Nephron (organoid): ENCODE measurements around the gene SMPD3.

Experiments
- H3K27ac Mint-ChIP-seq, 3 experiments: 2 replicates each; pipeline ENCODE4 v1.8.0; 2020; ENCODE audit warnings: mixed read lengths in 3 of 3, mild to moderate bottlenecking in 2 of 3, moderate library complexity in 1 of 3
- H3K27me3 Mint-ChIP-seq: 2 replicates; pipeline ENCODE4 v1.8.0; 2021; ENCODE audit warnings: low read depth, mild to moderate bottlenecking, moderate library complexity, mixed read lengths
- H3K36me3 Mint-ChIP-seq: 2 replicates; pipeline ENCODE4 v1.8.0; 2020; ENCODE audit warnings: low read depth, mixed read lengths
- H3K4me1 Mint-ChIP-seq: 2 replicates; pipeline ENCODE4 v1.8.0; 2020; ENCODE audit warnings: mixed read lengths
- H3K4me3 Mint-ChIP-seq, 3 experiments: 2 replicates each; pipeline ENCODE4 v1.8.0; 2020; ENCODE audit warnings: mild to moderate bottlenecking in 3 of 3, mixed read lengths in 3 of 3, moderate library complexity in 2 of 3
- H3K9me3 Mint-ChIP-seq: 2 replicates; pipeline ENCODE4 v1.8.0; 2020; ENCODE audit warnings: mixed read lengths
- TF ChIP-seq, protein P1 (sequence below), 3 experiments: fragments of 200-600 bp; sonication (generic); IDR thresholded peaks; one replicate each; pipeline ENCODE4 v1.5.0; 2021; ENCODE audit warnings: antibody characterized with exemption in 3 of 3; ENCODE audit not compliant: unreplicated experiment in 3 of 3

The SMPD3 gene

DNA sequence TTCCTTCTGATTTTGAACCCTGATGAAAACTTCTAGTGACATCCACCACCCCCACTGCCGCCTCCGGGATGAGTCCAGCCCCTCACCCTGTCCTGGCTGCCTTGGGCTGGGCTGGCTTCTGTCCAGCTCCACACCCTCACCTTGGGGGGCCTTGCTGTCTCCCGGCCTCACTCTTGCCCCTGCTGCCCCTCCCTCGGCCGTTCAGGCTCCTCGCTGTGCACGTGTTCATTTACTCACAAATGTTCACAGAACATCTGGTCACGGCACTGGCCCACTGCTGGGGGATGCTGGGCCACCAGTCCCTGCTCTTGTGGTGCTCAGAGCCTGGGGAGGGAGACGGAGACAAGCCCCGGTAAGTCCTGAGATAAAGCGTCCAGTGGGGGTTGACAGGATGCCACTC lies 96.8 kb downstream of the SMPD3 start:
- no peak overlapping the region for H3K4me3 Mint-ChIP-seq
- H3K36me3 Mint-ChIP-seq = peaks cover 62% of the 10 kb centered on the region
- TF ChIP-seq, protein P1, sequence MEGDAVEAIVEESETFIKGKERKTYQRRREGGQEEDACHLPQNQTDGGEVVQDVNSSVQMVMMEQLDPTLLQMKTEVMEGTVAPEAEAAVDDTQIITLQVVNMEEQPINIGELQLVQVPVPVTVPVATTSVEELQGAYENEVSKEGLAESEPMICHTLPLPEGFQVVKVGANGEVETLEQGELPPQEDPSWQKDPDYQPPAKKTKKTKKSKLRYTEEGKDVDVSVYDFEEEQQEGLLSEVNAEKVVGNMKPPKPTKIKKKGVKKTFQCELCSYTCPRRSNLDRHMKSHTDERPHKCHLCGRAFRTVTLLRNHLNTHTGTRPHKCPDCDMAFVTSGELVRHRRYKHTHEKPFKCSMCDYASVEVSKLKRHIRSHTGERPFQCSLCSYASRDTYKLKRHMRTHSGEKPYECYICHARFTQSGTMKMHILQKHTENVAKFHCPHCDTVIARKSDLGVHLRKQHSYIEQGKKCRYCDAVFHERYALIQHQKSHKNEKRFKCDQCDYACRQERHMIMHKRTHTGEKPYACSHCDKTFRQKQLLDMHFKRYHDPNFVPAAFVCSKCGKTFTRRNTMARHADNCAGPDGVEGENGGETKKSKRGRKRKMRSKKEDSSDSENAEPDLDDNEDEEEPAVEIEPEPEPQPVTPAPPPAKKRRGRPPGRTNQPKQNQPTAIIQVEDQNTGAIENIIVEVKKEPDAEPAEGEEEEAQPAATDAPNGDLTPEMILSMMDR (IDR thresholded peaks at IDR 0.05; ENCODE audit: unreplicated experiment in 3 of 3) = no peak
- no peaks in the 10 kb centered on the region for H3K27me3 Mint-ChIP-seq
- H3K4me1 Mint-ChIP-seq = no peaks in the 10 kb centered on the region
- H3K27ac Mint-ChIP-seq = no peak overlapping the region
- H3K9me3 Mint-ChIP-seq = no peaks in the 10 kb centered on the region

DNA sequence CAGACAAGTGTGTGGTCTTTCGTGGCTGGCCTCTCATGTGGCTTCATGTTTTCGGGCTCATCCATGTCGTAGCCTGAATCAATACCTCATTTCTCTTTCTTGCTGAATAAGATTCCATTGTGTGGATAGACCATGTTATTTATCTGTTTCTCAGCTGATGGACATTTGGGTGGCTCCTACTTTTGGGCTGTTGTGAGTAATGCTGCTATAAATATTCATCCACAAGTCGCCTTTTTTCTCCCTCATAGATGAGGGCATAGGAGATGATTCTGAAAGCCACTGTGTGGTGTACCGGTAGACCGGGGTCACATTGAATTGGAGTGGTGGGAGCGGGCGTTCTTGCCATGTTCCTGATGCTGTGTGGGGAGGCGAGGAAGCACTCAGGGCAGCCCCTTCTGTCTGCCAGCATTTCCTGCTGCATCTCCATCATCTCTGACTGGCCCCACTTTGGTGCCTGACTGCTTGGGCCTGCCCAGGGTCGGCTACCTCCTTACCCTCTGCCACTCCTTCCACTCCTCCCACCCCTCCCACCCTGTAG lies 97.4 kb downstream of the SMPD3 start:
- Mint-ChIP-seq H3K4me1 (no peaks in the 10 kb centered on the region), H3K36me3 (peaks cover 64% of the 10 kb centered on the region), H3K27me3 (no peaks in the 10 kb centered on the region), H3K27ac (no peak overlapping the region), H3K4me3 (no peak overlapping the region), H3K9me3 (no peaks in the 10 kb centered on the region)
- TF ChIP-seq, protein P1 (IDR thresholded peaks at IDR 0.05; ENCODE audit: unreplicated experiment in 3 of 3) = no peak

DNA sequence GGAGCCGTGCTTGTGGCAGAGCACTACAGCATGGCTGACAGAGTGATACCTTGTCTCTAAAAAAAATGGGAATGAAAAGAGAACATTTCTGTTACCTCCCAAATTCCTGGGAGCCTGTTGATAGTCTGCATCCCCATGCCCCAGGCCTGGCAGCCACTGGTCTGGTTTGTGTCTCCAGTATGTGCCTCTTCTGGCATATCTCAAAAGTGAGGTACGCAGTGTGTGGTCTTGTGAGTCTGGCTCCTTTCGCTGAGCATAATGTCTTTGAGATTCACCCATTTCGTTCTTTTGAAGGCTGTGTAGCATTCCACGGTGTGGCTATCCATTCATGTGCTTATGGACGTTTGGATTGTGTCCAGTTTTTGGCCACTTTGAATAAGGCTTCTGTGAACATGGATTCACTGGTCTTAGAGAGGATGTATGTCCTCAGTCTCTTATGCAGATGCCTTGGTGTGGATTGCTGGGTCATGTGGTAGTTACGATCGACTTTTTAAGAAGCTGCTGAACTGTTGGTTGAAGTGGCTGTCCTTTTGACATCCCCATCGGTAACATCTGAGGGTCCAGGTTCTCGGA lies 98.4 kb downstream of the SMPD3 start:
- no peak overlapping the region for H3K27ac Mint-ChIP-seq
- H3K9me3 Mint-ChIP-seq = no peaks in the 10 kb centered on the region
- no peak overlapping the region for H3K4me3 Mint-ChIP-seq
- TF ChIP-seq, protein P1 (IDR thresholded peaks at IDR 0.05; ENCODE audit: unreplicated experiment in 3 of 3) = no peak
- H3K4me1 Mint-ChIP-seq = peaks cover 1% of the 10 kb centered on the region
- no peaks in the 10 kb centered on the region for H3K27me3 Mint-ChIP-seq
- peaks cover 68% of the 10 kb centered on the region for H3K36me3 Mint-ChIP-seq

- Mint-ChIP-seq H3K27me3 (no peaks in the 10 kb centered on the region), H3K27ac (no peak overlapping the region), H3K36me3 (peaks cover 67% of the 10 kb centered on the region), H3K4me3 (no peak overlapping the region), H3K9me3 (no peaks in the 10 kb centered on the region), H3K4me1 (peaks cover 8% of the 10 kb centered on the region)
- TF ChIP-seq, protein P1 (IDR thresholded peaks at IDR 0.05; ENCODE audit: unreplicated experiment in 3 of 3) = no peak
Observed at GRCh38 chr16:68348639-68349445, 99.5 kb downstream of the SMPD3 start.

GRCh38 chr16:68347605-68348004 lies 100.7 kb downstream of the SMPD3 start:
- H3K27me3 Mint-ChIP-seq = no peaks in the 10 kb centered on the region
- H3K9me3 Mint-ChIP-seq = no peaks in the 10 kb centered on the region
- no peak overlapping the region for H3K27ac Mint-ChIP-seq
- peaks cover 66% of the 10 kb centered on the region for H3K36me3 Mint-ChIP-seq
- TF ChIP-seq, protein P1 (IDR thresholded peaks at IDR 0.05; ENCODE audit: unreplicated experiment in 3 of 3) = no peak
- H3K4me3 Mint-ChIP-seq = no peak overlapping the region
- H3K4me1 Mint-ChIP-seq = peaks cover 8% of the 10 kb centered on the region
